SHP77 treated with DMSO at 0.1 percent for 48 hours (cell line): ENCODE data around the gene RNASE4.

Source experiments
- DNase-seq: peaks from one replicate; lab custom pipeline; 2025; lab: John Stamatoyannopoulos, UW

RNASE4 gene

DNA sequence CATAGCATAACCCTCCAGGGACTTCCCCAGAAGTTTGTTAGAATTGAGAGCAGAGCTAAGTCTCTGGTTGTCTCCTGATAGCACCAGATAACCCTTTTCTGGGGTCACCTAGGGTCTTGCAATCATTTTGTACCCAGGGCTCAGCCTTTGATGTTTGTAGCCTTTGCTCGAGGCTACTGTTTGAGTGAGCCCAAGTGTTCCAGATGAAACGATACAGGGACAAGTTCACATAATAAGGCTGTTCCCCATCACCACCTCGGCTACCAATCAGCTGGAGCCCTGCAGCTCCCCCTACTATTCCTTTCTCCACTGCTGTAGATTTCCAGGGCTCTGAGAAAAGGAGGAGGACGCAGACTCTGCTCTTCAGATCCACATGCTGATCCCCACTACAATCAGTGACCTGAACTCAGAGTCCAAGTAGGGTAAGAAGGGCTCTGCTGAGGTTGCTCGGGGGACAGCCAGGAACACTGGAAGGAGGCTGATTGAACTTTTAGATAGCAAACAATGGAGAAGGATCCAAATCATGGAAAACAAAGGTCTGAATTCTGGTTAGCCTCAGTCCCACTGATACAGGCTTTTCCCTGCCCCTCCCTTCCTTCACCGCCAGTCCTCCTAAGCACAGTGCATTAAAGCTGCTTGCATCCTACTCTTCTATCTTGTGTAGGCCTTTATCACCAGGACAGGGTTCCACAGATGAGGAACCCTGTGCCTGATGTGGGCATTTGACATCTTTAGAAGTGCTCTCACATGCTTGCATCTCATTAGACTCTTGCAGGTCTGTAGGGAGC, 61.4 kb downstream of the RNASE4 start, which contains the start of gene EDDM3A:
TSS of gene EDDM3A (plus strand) at position 317 of the 788 bp plus-strand sequence. CDS start 1,694 bp downstream, outside the sequence.
- no peak for DNase-seq

DNA sequence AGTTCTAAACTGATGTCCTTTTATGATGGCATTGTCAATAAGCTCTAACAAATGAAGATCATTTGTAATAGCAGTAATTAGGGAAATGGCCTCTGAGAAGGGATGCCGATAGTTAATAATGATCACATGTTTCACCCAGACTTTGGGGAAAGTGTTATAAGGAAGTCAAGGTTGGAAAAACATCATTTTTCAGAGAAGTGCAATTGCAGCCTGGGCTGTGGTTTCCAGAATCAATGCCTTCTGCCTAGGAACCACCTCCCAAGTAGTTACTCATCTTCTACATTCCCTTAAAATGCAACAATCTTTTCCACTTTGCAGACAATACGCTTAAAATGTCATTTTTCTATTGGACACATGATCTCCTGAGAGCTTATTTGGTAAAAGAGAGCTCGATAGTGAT, 62.2 kb downstream of the RNASE4 start:
- DNase-seq, result no peak

DNA sequence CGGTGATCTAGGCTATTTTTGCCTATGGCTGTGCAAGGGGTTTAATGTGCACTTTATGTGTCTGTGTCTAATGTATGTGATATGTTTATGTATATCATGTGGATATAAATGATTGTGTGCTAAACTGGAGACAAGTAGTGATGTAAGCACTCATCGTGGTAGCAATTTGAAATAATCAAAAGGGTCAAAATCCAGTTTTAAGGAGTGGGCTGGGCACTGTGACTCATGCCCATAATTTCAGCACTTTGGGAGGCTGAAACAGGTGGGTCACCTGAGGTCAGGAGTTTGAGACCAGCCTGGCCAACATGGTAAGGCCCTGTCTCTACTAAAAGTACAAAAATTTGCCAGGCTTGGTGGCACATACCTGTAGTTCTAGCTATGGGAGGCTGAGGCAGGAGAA, 64.1 kb downstream of the RNASE4 start:
- DNase-seq, result no peak

DNA sequence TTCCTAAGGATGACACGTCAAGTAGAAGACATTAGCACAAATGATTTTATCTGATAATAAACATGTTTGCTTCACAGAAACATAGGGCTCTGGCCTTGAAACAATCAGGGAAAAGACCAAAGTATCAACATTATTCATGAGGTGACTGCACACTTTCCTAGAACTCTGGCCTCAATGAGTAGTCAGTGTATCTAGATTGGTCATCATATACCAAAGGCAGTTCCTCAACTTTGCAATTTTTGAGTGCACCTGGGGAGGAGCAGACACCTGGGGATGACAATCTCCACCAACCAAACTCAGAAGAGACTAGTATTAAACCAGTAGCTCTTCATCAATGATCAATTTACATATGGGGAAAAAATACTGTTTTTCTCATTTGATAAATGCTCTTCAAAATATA, 65.8 kb downstream of the RNASE4 start:
- DNase-seq, result no peak
